ENCODE data around the gene DACT3.

The DACT3 gene

DNA sequence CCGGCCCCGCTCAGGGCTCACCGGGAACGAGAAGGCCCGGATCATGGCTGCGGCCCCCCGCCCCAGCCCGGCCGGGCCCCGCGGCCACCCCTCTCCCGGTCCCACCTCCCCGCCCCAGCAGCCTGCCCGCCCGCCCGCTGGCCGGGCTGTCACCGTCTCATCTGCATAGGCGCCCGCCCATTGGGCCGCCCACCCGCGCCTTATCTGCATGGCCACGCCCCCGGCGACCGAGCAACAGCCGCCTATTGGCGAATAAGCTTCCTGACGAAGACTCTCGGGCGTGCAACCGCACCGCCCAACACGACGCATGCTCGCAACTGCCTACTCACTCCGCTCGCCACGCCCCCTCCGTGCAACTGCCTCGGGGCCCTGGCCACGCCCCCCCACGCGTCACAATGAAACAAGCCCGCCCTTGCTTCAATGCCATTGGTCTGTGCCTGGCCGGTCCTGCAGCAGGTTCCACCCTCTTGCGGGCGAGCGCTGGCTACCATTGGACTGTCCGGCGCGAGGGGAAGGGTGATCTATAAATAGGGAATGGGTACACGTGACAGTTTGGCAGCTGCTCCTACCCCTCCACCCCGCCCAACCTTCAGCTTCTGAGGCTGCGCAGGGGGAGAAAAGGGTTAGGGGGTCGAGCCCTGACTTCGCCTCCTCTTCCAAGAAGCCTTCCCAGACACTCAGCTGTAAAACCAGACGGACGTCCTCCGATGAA, at the start of gene DACT3:
Gene DACT3 (minus strand): TSS at position 163 of the 712 bp plus-strand sequence. CDS start 118 bp downstream, at position 45.
- DNase-seq: peak; percentile 100

GRCh38 chr19:46710687-46711086, 49.7 kb upstream of the DACT3 start:
- DNase-seq: no peak

GRCh38 chr19:46704379-46705076, 43.5 kb upstream of the DACT3 start:
- DNase-seq: peak; percentile 77

GRCh38 chr19:46700704-46701103, 39.7 kb upstream of the DACT3 start:
- no peak for DNase-seq

DNA sequence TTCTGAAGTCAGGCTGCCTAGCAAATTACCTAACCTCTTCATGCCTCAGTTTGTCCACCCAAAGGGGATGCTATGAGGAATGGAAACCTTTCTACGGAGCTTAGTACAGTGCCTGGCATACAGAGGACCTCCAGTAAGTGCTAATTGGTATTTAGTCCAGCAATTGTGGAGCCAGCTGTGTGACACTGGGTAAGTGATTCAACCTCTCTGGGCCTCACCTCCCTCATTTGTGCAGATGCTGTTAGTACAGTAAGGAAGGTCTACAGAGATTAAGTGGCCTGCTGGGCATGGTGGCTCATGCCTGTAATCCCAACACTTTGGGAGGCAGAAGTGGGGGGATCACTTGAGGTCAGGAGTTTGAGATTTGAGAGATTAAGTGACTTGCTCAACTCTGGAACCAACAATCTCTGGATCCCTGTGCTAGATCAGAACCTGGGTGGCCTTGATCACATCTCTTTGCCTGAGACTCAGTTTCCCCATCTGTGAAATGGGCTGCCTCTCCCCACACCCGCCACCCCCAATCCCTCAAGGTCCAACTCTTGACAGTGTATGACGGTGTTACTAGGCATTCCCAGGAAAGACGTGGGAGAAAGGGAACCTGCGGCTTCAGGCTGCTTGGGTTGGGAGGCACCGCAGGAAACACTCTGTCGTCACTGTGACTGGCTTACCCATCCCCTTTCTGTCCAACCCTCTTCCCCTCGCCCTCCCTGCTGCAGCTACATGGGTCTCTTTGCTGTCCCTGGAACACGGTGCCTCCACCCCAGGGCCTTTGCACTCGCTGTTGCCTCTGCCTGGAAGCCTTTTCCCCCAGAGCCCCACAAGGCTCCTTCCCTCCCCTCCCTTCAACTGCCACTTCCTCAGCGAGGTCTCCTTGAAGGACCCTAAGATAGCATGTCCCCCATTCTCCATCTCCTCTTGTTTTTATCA, 37.7 kb upstream of the DACT3 start:
- no peak for DNase-seq

- DNase-seq: peak; percentile 91
Measured at GRCh38 chr19:46697204-46697960, 36.4 kb upstream of the DACT3 start.

- no peak for DNase-seq
Measured at GRCh38 chr19:46696866-46697203, 35.9 kb upstream of the DACT3 start.

DNA sequence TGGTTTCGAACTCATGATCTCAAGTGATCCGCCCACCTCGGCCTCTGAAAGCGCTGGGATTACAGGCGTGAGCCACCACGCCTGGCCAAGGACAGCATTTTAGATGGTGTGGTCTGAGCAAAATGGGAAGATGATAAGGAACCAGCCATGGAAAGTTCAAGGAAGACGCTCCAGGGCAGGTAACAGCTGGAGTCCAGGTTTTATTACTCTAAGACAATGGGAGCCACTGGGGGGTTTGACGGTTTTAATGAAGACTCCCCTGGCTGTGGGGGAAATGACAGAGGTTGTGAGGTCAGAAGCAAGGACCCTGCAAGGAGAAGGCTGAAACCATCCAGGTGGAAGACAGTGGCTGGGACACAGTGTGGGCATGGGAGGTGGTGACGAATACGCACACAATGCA, 35.1 kb upstream of the DACT3 start:
- DNase-seq: no peak

- DNase-seq: no peak
Measured at GRCh38 chr19:46693760-46694159, 32.8 kb upstream of the DACT3 start.

DNA sequence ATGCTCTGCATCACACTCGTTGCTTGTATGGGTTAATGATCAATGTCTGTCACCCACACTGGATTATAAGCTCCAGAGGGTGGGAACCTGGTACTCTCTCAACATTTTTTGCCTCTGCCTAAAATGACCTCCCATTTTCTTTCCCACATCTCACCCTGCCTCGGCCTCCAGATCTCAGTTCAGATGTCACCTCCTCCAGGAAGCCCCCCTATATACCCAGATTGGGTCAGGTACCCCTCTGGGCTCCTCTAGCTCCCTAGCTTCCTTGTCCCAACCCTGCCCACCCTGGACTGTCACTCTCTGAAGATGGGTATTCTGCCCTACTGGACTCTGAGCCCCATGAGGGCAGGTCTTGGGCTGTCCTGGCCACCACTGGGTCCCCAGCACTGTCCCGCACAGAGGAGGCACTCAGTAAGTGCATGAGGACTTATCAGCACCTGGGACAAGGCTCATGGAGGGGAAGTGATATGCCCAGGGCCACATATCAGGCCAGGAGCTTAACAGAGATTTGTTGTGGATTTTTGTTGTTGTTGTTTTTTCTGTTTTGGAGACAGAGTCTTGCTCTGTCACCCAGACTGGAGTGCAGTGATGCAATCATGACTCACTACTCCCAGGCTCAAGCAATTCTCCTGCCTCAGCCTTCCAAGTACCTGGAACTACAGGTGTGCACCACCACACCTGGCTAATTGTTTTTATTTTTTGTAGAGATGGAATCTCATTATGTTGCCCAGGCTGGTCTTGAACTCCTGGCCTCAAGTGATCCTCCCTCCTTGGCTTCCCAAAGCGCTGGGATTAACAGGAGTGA, 32.1 kb upstream of the DACT3 start:
- DNase-seq: no peak

DNA sequence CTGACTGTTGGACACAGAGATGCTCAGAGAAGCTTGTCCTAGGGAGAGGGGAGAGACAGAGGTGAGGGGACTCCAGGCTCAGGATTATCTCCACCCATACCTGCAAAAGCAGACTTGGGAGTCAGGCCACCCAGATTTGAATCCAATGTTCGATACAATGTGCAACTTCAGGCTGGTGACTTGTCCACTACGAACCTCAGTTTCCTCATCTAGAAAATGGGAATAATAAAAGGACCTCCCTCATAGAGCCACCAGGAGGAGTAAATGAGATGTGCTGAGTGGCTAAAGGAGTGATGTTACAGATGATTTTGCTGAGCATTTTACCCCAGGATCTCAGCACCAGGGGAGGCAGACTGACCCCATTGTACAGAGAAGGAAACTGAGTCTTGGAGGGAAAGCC, 31.0 kb upstream of the DACT3 start:
- DNase-seq: no peak

DNA sequence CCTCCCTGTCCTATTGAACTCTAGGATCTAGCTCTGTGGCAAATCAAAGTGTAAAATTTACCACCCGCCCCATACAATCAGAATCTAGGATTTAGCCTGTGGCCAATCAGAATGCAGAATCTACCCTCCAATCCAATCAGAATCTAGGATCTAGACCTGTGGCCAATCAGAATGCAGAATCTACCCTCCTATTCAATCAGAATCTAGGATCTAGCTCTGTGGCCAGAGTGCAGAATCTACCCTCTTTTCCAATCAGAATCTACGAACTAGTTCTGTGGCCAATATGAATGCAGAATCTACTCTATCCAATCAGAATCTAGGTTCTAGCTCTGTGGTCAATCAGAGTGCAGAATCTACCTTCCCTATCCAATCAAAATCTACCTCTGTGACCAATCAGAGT, 30.1 kb upstream of the DACT3 start:
- DNase-seq: no peak

DNA sequence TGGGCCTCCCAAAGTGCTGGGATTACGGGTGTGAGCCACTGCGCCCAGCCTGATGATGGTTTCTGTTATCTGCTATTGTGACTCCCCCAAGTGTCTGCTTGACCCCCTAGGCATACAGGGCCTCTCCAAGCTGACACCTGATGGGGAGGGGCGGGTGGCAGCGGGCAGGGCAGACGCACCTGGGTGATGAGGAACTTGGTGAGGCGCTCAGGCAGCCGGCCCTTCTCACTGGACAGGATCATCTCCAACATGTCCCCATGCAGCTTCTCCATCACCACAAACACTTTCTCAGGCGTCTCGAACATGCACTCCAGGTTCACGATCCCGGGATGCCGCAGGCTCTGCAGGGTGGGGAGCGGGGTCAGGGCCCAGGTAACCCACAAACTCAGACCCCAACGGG, 28.4 kb upstream of the DACT3 start:
- no peak for DNase-seq

DNA sequence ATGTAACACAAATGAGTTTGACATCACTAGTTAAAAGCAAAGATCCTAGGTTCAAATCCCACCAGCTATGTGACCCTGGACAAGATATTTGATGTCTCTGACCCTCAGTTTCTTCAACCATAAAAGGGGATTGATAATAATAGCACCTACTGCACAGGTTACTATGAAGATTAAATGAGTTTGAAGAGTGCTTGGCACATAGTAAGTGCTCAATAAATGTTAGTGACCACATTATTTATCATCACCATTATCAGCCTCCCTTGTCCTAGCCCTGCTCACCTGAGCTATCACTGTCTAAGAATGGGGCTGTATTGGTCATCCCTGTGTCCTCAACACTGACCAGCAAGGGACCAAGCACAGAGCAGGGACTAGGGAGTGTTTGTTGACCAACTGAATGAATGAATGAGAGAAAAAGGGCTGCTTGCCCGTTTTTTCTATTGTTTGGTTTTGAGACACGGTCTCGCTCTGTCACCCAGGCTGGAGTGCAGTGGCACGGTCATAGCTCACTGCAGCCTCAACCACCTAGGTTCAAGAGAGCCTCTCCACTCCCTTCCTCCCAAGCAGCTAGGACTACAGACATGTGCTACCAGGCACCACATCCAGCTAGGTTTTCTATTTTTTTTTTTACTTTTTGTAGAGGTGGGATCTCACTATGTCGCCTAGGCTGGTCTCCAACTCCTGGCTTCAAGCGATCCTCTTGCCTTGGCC, 26.6 kb upstream of the DACT3 start:
- DNase-seq: no peak

DNA sequence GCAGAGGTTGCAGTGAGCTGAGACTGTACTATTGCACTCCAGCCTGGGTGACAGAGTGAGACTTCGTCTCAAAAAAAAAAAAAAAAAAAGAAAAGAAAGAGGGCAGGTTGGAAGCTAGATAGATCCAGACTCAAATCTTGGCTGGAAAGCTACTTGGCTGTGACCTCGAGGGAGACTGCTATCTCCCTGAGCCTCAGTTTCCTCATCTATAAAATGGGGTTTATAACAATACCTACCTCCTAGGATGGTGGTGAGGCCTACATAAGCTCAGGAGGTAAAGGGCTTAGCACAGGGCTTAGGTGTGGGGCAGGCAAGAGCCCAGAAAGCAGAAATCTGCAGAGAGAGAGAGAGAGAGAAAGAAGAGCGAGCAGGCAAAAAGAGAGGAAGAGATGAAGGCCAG, 24.2 kb upstream of the DACT3 start:
- no peak for DNase-seq

- peak; percentile 40 for DNase-seq
Measured at GRCh38 chr19:46678110-46678732, 17.2 kb upstream of the DACT3 start.

- no peak for DNase-seq
Measured at GRCh38 chr19:46674416-46675178, 13.6 kb upstream of the DACT3 start.

GRCh38 chr19:46670813-46671212, 9.8 kb upstream of the DACT3 start:
- DNase-seq: no peak

DNA sequence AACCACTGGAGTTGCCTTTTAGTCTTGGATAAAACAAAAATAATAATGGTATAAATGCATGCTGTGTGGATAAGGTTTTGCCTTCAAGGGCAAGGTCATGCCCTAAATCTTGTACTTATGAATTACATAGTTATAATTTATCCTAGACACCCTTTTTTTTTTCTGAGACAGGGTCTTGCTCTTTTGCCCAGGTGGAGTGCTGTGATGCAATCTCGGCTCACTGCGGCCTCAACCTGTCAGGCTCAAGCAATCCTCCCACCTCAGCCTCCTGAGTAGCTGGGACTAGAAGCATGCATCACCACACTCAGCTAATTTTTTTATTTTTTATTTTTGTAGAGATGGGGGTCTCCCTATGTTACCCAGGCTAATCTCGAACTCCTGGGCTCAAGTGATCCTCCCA, 7.7 kb upstream of the DACT3 start:
- no peak for DNase-seq

- DNase-seq: no peak
Measured at GRCh38 chr19:46665072-46665471, 4.1 kb upstream of the DACT3 start.

Data from femur (tissue), 1 donor.